ENCODE results near the gene DOCK9.
"Not testable (repeated sequence)": the region's sequence is repeated elsewhere in the genome, so short reads cannot be mapped to it uniquely, and the experiment has no call there.

GRCh38 chr13:98812186-98812790, 165.6 kb downstream of the DOCK9 start:
- not testable (repeated sequence) for TF ChIP-seq CTCF, POLR2A (IDR thresholded peaks at IDR 0.05)

Measured in esophagus squamous epithelium (tissue), 4 donors.